Measurements from ENCODE around the gene RHCE.
"Not testable (repeated sequence)": the region's sequence is repeated elsewhere in the genome, so short reads cannot be mapped to it uniquely, and the experiment has no call there.

RHCE gene

GRCh38 chr1:25397549-25397948 lies 23.1 kb downstream of the RHCE start:
- DNase-seq = not testable (repeated sequence)

GRCh38 chr1:25392841-25393240 lies 27.8 kb downstream of the RHCE start:
- DNase-seq = no peak

GRCh38 chr1:25389721-25390120 lies 30.9 kb downstream of the RHCE start:
- DNase-seq = not testable (repeated sequence)

- DNase-seq = not testable (repeated sequence)
These were observed 31.9 kb downstream of the RHCE start for GRCh38 chr1:25388691-25389090.

GRCh38 chr1:25387096-25387495 lies 33.5 kb downstream of the RHCE start:
- DNase-seq = not testable (repeated sequence)

DNA sequence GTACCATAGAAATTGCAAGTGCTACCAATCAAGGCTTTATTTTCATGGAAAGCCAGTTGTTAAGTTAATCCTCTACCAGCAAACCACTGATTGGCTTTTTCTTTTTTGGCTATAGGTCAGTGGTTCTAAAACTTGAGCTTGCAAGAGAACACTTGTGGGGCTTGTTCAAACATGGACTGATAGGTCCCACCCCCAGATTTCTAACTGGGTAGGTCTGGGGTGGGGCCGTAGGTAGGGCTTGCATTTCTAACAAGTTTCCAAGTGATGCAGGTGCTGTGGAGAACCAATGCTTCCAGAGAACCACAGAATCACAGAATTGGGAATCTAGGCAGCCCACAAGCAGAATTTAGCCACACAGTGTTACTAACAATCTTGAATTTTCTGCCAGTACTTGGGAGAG lies 36.8 kb downstream of the RHCE start:
- DNase-seq = not testable (repeated sequence)

DNA sequence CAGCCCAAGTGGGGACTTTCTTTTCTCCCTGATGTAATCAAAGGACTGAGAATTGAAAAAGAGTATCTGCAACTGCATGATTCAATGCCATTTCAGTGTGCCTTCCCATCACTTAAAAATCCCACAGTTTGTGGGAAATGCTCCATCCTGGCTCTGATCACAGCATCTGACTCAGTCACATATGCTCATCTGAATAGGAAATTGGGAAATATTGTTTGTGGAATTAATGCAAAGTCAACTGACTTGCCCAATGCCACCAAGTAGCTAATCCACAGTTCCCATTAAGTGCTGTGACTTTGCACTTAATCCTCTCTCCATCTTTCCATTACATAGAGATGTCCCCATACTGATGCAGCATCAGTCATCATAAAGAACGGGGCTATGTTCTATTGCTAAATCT lies 37.5 kb downstream of the RHCE start:
- DNase-seq = not testable (repeated sequence)

GRCh38 chr1:25382543-25382942 lies 38.1 kb downstream of the RHCE start:
- DNase-seq = not testable (repeated sequence)

GRCh38 chr1:25378367-25378766 lies 42.3 kb downstream of the RHCE start:
- DNase-seq = not testable (repeated sequence)

DNA sequence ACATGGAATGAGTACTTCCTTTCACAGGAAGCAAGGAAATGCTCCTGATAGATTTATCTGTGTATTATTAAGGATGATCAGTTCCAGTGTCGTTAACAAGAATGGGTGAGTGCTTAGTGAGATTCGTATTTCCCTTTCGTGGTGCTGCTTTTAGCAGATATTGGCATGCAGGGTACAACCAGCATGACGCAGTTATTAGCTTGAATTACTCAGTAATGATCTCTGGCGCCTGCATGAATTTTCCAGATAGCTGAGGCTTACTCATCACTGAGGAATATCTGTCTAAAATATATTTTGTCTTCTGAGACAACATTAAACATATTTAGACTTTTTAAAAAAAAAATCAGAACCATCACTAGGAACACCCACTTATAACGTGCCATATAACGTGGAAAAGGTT lies 48.9 kb downstream of the RHCE start:
- DNase-seq = not testable (repeated sequence)

DNA sequence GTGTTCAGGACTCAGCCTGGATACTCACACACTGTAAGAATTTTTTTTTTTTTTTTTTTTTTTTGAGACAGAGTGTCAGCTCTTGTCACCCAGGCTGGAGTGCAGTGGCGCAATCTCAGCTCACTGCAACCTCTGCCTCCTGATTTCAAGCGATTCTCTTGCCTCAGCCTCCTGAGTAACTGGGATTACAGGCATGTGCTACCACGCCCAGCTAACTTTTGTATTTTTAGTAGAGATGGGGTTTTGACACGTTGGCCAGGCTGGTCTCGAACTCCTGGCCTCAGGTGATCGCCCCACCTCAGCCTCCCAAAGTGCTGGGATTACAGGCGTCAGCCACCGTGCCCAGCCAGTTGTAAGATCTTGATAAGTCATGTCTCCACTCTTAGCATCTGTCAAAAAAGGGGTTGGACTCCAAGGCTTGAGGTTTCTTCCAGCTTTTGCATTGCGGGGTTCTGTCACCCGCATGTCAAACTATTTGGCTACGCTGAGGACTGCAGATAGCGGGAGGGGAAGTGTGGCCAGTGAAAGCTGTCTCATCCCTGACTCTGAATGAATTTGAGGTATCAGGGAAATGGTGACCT lies 50.8 kb downstream of the RHCE start:
- not testable (repeated sequence) for DNase-seq

DNA sequence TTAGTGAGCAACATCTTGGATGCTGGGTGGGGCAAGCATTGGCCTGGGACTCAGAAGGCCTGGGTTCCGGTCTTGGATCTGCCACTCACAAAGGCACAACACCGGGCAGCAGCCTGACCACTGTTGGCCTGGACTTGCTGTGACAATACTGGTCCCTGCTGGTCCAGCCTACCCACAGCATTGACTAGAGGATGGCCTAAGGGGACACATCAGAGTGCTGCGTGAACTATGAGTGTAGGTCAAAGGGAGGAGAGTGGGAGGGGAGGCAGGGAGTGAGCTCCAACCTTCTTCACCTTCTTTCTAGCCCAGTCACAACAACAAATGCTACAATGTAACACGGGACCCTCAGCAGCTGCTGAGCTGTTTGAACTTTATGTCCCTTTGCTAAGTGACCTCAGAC lies 51.4 kb downstream of the RHCE start:
- no peak for DNase-seq

GRCh38 chr1:25362634-25363559 lies 57.7 kb downstream of the RHCE start:
- not testable (repeated sequence) for DNase-seq

- no peak for DNase-seq
These were observed 58.7 kb downstream of the RHCE start for GRCh38 chr1:25361901-25362300.

DNA sequence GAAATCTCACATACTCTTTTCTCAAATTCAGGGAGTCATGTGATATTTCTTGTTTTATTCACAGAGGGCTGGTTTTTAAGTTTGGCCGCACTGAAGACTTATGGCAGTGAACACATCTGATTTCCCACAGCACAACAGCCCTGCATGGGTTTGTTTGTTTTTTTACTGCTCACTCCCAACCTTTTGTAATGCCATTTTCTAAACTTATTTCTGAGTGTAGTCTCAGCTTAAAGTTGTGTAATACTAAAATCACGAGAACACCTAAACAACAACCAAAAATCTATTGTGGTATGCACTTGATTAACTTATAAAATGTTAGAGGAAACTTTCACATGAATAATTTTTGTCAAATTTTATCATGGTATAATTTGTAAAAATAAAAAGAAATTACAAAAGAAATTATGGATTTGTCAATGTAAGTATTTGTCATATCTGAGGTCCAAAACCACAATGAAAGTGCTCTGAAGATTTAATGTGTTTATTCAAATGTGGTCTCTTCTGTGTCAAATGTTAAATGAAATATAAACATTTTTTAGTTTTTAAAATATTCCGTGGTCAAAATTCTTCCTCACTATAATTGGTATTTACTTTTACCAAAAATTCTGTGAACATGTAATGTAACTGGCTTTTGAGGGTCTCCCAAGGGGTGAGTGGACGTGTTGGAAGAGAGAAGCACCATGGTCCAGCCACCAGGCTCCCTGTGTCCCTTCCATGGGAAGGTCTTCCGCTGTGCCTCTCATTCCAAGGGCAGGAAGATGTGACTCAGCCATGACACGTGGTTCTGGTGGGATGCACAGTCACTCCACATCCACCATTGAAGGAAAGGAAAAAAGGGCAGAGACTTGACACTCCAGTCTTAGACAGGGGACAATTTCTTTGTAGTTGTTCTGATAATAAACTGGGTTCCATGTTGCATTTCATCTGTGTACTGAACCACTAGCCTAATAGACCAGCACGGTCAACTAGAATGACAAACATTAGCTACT lies 59.7 kb downstream of the RHCE start:
- no peak for DNase-seq

- no peak for DNase-seq
These were observed 63.8 kb downstream of the RHCE start for GRCh38 chr1:25356848-25357247.

GRCh38 chr1:25356441-25356840 lies 64.2 kb downstream of the RHCE start:
- no peak for DNase-seq

DNA sequence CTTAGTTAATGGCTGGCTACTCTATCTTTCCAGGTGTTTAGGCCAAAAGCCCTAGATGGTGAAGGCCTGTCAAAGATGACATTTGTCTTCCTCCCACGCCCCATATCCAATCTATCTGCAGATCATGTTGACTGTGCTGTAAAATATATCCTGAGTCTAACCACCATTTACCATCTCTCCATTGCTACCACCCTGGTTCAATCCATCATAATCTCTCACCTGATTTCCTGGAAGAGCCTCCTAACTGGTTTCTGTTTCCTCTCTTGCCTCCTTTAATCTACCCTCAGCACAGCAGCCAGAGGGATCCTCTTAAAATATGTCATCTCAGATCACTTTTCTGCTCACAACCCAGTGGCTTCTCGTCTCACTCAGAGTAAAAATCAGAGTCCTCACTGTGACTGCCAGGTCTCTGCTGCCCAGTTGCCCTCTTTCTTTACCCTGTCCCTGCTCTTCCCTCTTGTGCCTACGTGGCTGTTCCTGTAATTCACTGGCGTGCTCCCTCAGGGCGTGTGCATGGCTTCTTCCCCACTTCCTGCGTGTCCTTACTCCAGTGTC lies 64.7 kb downstream of the RHCE start:
- DNase-seq = no peak

- DNase-seq = no peak
These were observed 71.0 kb downstream of the RHCE start for GRCh38 chr1:25349606-25350005.

DNA sequence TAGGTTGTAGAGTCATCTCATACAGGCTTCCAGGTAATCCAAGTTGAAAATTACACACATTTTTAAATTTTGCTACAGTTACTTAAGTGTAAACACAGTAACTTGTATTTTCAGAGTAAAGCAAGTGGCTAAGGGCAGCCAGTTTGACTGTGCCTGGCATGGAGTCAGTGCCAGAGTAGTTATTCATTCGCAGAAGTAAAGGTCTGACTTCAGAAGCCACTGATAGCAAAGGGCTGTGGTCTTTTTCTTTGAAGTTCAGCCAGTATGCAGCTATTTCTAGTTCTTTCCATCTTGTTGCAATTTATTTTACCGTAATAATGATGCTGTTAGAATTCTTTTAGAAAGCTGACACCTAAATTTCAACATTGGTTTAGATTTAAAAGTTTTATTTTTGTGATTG lies 73.1 kb downstream of the RHCE start:
- no peak for DNase-seq

DNA sequence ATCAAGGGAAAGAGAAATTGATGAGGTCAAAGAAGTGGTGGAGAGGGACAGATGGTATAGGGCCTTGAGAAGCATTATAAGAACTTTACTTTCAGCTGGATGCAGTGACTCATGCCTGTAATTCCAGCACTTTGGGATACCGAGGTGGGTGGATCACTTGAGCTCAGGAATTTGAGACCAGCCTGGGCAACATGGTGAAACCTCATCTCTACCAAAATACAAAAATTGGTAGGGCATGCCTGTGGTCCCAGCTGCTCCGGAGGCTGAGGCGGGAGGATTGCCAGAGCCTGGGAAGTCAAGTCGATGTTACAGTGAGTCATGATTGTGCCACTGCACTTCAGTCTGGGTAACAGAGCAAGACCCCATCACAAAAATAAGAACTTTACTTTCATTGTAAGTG lies 76.8 kb downstream of the RHCE start:
- DNase-seq = no peak

GRCh38 chr1:25342846-25343245 lies 77.8 kb downstream of the RHCE start:
- no peak for DNase-seq

DNA sequence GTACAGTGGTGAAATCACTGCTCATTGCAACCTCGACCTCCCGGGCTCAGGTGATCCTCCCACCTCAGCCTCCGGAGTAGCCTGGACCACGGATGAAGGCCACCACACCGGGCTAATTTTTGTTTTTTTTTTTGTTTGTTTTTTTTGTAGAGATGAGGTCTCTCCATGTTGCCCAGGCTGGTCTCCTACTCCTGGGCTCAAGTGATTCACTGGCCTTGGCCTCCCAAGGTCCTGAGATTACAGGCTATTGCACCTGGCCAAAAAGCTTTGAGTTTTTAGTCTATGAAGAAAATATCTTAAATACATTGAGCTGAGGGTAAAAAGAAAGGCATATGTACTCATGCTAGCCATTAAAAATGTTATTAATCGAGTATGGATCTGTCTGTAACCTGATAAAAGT lies 78.9 kb downstream of the RHCE start:
- DNase-seq = no peak

Data from activated effector memory CD4-positive, alpha-beta T cell treated with anti-CD3 and anti-CD28 coated beads, Interleukin-2, amount 50 U/mL, for 16 hours (primary cell).